ENCODE data around the gene NR2F1-AS1. TPM values are rescaled to one million over a fixed set of nuclear protein-coding genes. Genes with fewer than 3 reads are reported as not detected.

NR2F1-AS1 gene
- total RNA-seq, 2 experiments from 2014 or later = not detected

- peaks cover 7% of the 10 kb centered on the region for H3K36me3 Mint-ChIP-seq
- peaks cover 2% of the 10 kb centered on the region for H3K4me1 Mint-ChIP-seq
- no peak for ATAC-seq (ENCODE audit: low read depth)
- POLR2A ChIA-PET = no interaction called here
- DNase-seq = no peak
- H3K27ac Mint-ChIP-seq = no peak overlapping the region
- peaks cover 26% of the 10 kb centered on the region for H3K27me3 Mint-ChIP-seq
- no peak overlapping the region for H3K4me3 Mint-ChIP-seq
- peaks cover 7% of the 10 kb centered on the region for H3K9me3 Mint-ChIP-seq
These were observed 18.5 kb upstream of the NR2F1-AS1 start for GRCh38 chr5:93599399-93600120.

GRCh38 chr5:93599001-93599379 is 18.0 kb upstream of the NR2F1-AS1 start:
- H3K36me3 Mint-ChIP-seq = peaks cover 7% of the 10 kb centered on the region
- DNase-seq (no peak), ATAC-seq (ENCODE audit: low read depth) (no peak)
- H3K4me1 Mint-ChIP-seq = peaks cover 2% of the 10 kb centered on the region
- peaks cover 7% of the 10 kb centered on the region for H3K9me3 Mint-ChIP-seq
- no peak overlapping the region for H3K27ac Mint-ChIP-seq
- no peak overlapping the region for H3K4me3 Mint-ChIP-seq
- POLR2A ChIA-PET = no interaction called here
- peaks cover 31% of the 10 kb centered on the region for H3K27me3 Mint-ChIP-seq

- no peak for ATAC-seq (ENCODE audit: low read depth)
- Mint-ChIP-seq H3K27me3 (peaks cover 37% of the 10 kb centered on the region), H3K4me3 (no peak overlapping the region), H3K4me1 (peaks cover 3% of the 10 kb centered on the region), H3K9me3 (peaks cover 8% of the 10 kb centered on the region), H3K36me3 (peaks cover 5% of the 10 kb centered on the region), H3K27ac (no peak overlapping the region)
- POLR2A ChIA-PET = no interaction called here
- no peak for DNase-seq
These were observed 17.3 kb upstream of the NR2F1-AS1 start for GRCh38 chr5:93598091-93599000.

- H3K9me3 Mint-ChIP-seq = peaks cover 8% of the 10 kb centered on the region
- ATAC-seq (ENCODE audit: low read depth) (no peak), DNase-seq (no peak)
- peaks cover 5% of the 10 kb centered on the region for H3K36me3 Mint-ChIP-seq
- no peak overlapping the region for H3K4me3 Mint-ChIP-seq
- peaks cover 3% of the 10 kb centered on the region for H3K4me1 Mint-ChIP-seq
- H3K27me3 Mint-ChIP-seq = peaks cover 49% of the 10 kb centered on the region
- H3K27ac Mint-ChIP-seq = no peak overlapping the region
- POLR2A ChIA-PET = interaction anchor here (0.6 kb wide), 1 partner anchor 9 kb away, joined by 4 read pairs; no protein-coding TSS in a partner anchor
These were observed 15.9 kb upstream of the NR2F1-AS1 start for GRCh38 chr5:93596676-93597490.

GRCh38 chr5:93596310-93596675 is 15.3 kb upstream of the NR2F1-AS1 start:
- H3K4me3 Mint-ChIP-seq = peak overlapping the region; percentile 6
- POLR2A ChIA-PET = no interaction called here
- ATAC-seq (ENCODE audit: low read depth) = no peak

GRCh38 chr5:93595420-93596147 is 14.6 kb upstream of the NR2F1-AS1 start:
- Mint-ChIP-seq H3K36me3 (peaks cover 5% of the 10 kb centered on the region), H3K4me3 (peak overlapping the region; percentile 33), H3K27me3 (peaks cover 62% of the 10 kb centered on the region), H3K4me1 (peaks cover 3% of the 10 kb centered on the region), H3K27ac (peak overlapping the region; percentile 65), H3K9me3 (peaks cover 8% of the 10 kb centered on the region)
- no peak for ATAC-seq (ENCODE audit: low read depth)
- POLR2A ChIA-PET = no interaction called here
- DNase-seq = no peak

More at GRCh38 chr5:93596310-93596675, 15.3 kb upstream of the NR2F1-AS1 start:
- Mint-ChIP-seq H3K27me3 (peaks cover 55% of the 10 kb centered on the region), H3K4me1 (peaks cover 3% of the 10 kb centered on the region), H3K36me3 (peaks cover 5% of the 10 kb centered on the region), H3K27ac (peak overlapping the region; percentile 44), H3K9me3 (peaks cover 8% of the 10 kb centered on the region)
- no peak for DNase-seq

GRCh38 chr5:93594591-93595419 is 13.8 kb upstream of the NR2F1-AS1 start:
- POLR2A ChIA-PET = no interaction called here
- Mint-ChIP-seq H3K4me3 (peak overlapping the region; percentile 33), H3K27me3 (peaks cover 70% of the 10 kb centered on the region)

GRCh38 chr5:93593476-93594131 is 12.6 kb upstream of the NR2F1-AS1 start:
- H3K27ac Mint-ChIP-seq = no peak overlapping the region
- no peak for ATAC-seq (ENCODE audit: low read depth)

More at GRCh38 chr5:93594591-93595419, 13.8 kb upstream of the NR2F1-AS1 start:
- Mint-ChIP-seq H3K36me3 (peaks cover 5% of the 10 kb centered on the region), H3K9me3 (peaks cover 8% of the 10 kb centered on the region), H3K27ac (peak overlapping the region; percentile 65), H3K4me1 (peaks cover 3% of the 10 kb centered on the region)
- ATAC-seq (ENCODE audit: low read depth) = no peak
- DNase-seq = no peak

GRCh38 chr5:93592883-93593282 is 11.9 kb upstream of the NR2F1-AS1 start:
- Mint-ChIP-seq H3K9me3 (peaks cover 12% of the 10 kb centered on the region), H3K36me3 (peaks cover 11% of the 10 kb centered on the region)

More at GRCh38 chr5:93593476-93594131, 12.6 kb upstream of the NR2F1-AS1 start:
- POLR2A ChIA-PET = no interaction called here
- Mint-ChIP-seq H3K36me3 (peaks cover 10% of the 10 kb centered on the region), H3K9me3 (peaks cover 12% of the 10 kb centered on the region), H3K27me3 (peaks cover 82% of the 10 kb centered on the region), H3K4me1 (peaks cover 7% of the 10 kb centered on the region), H3K4me3 (no peak overlapping the region)
- no peak for DNase-seq

GRCh38 chr5:93591323-93591945 is 10.4 kb upstream of the NR2F1-AS1 start:
- no peak for DNase-seq
- ATAC-seq (ENCODE audit: low read depth) = no peak
- peaks cover 94% of the 10 kb centered on the region for H3K27me3 Mint-ChIP-seq
- no peak overlapping the region for H3K27ac Mint-ChIP-seq
- H3K36me3 Mint-ChIP-seq = peaks cover 12% of the 10 kb centered on the region
- POLR2A ChIA-PET = no interaction called here
- H3K4me3 Mint-ChIP-seq = no peak overlapping the region
- peaks cover 13% of the 10 kb centered on the region for H3K4me1 Mint-ChIP-seq
- peaks cover 12% of the 10 kb centered on the region for H3K9me3 Mint-ChIP-seq

More at GRCh38 chr5:93592883-93593282, 11.9 kb upstream of the NR2F1-AS1 start:
- no peak for ATAC-seq (ENCODE audit: low read depth)
- POLR2A ChIA-PET = no interaction called here
- H3K4me1 Mint-ChIP-seq = peaks cover 8% of the 10 kb centered on the region
- H3K27me3 Mint-ChIP-seq = peaks cover 86% of the 10 kb centered on the region
- H3K27ac Mint-ChIP-seq = no peak overlapping the region
- DNase-seq = no peak
- no peak overlapping the region for H3K4me3 Mint-ChIP-seq

GRCh38 chr5:93590493-93590892 is 9.5 kb upstream of the NR2F1-AS1 start:
- POLR2A ChIA-PET = no interaction called here
- peaks cover 11% of the 10 kb centered on the region for H3K9me3 Mint-ChIP-seq
- H3K4me3 Mint-ChIP-seq = no peak overlapping the region
- H3K4me1 Mint-ChIP-seq = peaks cover 17% of the 10 kb centered on the region
- H3K27me3 Mint-ChIP-seq = peaks cover 94% of the 10 kb centered on the region
- no peak for DNase-seq
- no peak for ATAC-seq (ENCODE audit: low read depth)
- H3K36me3 Mint-ChIP-seq = peaks cover 10% of the 10 kb centered on the region
- no peak overlapping the region for H3K27ac Mint-ChIP-seq
